ELR (cell line): ENCODE data around the gene ZNF618.
A peak's percentile ranks its signal among the peaks of the same experiment; 100 is the strongest.

Experiments
- DNase-seq: peaks from one replicate; pipeline ENCODE4 v3.0.0-alpha.2; 2015; ENCODE audit warnings: low read depth

Gene ZNF618

GRCh38 chr9:114001410-114001685, 125.2 kb downstream of the ZNF618 start:
- DNase-seq = no peak

GRCh38 chr9:114001794-114002261, 125.7 kb downstream of the ZNF618 start:
- no peak for DNase-seq

GRCh38 chr9:114002271-114002985, 126.3 kb downstream of the ZNF618 start:
- no peak for DNase-seq

- DNase-seq = no peak
Observed at GRCh38 chr9:114002986-114003350, 126.9 kb downstream of the ZNF618 start.

- DNase-seq = peak; percentile 7
Observed at GRCh38 chr9:114003351-114003750, 127.2 kb downstream of the ZNF618 start.

GRCh38 chr9:114003758-114004157, 127.6 kb downstream of the ZNF618 start:
- DNase-seq = no peak

- no peak for DNase-seq
Observed at GRCh38 chr9:114004221-114004716, 128.2 kb downstream of the ZNF618 start.

GRCh38 chr9:114005371-114006154, 129.5 kb downstream of the ZNF618 start:
- no peak for DNase-seq

GRCh38 chr9:114006155-114006550, 130.0 kb downstream of the ZNF618 start:
- DNase-seq = no peak

GRCh38 chr9:114006931-114007691, 131.0 kb downstream of the ZNF618 start:
- no peak for DNase-seq

GRCh38 chr9:114007991-114008666, 132.0 kb downstream of the ZNF618 start:
- no peak for DNase-seq

- DNase-seq = no peak
Observed at GRCh38 chr9:114008667-114009410, 132.7 kb downstream of the ZNF618 start.

- no peak for DNase-seq
Observed at GRCh38 chr9:114011313-114011712, 135.2 kb downstream of the ZNF618 start.

GRCh38 chr9:114012126-114012525, 136.0 kb downstream of the ZNF618 start:
- no peak for DNase-seq

- DNase-seq = no peak
Observed at GRCh38 chr9:114014044-114014443, 137.9 kb downstream of the ZNF618 start.

GRCh38 chr9:114015607-114016006, 139.5 kb downstream of the ZNF618 start:
- no peak for DNase-seq

- DNase-seq = no peak
Observed at GRCh38 chr9:114016101-114016500, 140.0 kb downstream of the ZNF618 start.

GRCh38 chr9:114016629-114017423, 140.7 kb downstream of the ZNF618 start:
- no peak for DNase-seq

GRCh38 chr9:114017741-114018715, 141.9 kb downstream of the ZNF618 start:
- no peak for DNase-seq
